NCI-H446 (cell line): ENCODE results near the gene B3GALNT2.

Experiments used
- DNase-seq, 2 experiments: peaks; one replicate each; lab custom pipeline; 2025; lab: John Stamatoyannopoulos, UW

B3GALNT2 gene

DNA sequence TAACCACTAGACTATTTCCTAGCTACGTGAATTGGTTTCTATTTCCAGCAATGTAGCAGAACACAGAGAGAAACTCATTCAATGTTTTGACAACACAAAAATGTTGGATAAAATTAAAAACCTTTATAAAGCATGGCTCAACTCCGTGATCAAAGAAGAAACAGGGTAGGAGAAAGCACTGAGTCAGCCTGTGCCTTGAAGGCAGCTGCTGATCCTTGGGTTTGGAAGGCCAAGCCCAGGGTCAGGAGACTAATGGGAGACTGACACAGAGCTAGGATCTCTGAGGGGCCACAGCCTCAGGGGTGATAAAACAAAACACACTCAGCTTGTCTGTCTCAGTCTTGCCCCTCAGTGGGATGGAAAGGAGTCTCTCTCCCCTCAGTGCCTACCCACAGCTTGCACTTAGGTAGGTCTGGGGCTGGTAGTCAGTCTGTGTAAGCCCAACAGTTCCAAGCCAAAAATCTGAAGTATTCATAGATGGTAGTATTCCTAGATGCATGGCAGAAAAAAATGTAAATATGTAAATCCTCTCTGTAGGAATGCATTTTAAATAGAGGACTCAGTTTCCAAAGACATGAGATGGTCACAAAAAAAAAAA is 53.3 kb downstream of the B3GALNT2 start:
- DNase-seq: no peak

DNA sequence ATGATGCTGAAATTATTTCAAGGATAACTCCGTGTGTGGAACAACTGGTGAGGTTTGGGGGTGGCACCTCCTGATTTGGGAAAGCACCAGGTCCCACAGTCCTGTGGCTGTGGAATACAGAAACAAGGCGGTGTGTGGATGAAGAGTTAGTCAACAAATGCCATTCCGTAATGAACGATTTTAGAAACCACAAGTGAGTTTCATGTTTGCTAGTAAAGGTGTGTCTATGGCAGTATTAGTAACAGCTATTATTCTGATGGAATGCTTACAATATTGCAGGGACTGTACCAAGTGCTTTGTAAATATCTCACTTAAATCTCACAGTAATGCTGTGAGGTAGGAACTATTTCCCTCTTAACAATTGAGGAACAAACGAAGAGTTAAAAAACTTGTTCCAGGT is 53.8 kb downstream of the B3GALNT2 start:
- DNase-seq: no peak

DNA sequence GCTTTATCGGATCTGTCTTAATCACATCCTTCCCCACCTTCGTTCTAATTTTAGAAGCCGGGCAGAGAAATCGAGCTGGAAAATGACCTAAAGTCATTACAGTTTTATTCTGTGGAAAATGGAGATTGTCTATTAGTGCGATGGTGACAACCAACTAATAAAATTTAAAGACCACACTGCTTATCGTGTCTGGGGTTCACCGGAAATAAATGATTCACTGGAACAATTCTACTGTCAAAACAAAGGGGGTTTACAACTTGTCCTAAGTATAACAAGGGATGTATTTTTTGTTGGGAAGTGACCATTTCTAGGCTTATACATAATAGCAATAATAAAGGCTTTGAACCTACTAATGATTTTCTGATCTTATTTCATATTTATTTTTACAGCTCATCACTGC is 55.6 kb downstream of the B3GALNT2 start:
- DNase-seq: no peak

DNA sequence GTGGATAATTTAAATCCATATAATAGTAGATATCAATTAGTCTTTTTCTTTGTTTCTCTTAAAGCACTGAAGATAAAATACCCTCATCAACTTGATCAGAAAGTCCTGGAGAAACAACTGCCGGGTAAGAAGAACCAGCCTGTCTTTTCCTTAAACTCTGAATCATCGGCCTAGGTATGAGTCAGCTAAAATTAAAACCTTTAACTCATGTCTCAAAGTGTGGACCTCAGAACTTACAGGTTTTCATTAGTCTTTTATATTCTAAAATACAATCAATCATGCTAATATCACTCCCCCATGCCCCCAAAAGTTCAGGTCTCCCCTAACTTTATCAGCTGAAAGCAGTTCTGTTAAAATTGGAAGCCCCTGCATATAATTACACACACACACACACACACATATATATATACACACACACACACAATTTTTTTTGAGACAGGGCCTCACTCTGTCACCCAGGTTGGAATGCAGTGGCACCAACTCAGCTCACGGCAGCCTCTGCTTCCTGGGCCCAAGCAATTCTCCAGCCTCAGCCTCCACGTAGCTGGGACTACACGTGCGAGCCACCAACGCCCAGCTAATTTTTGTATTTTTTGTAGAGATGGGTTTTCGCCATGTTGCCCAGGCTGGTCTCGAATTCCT is 61.3 kb downstream of the B3GALNT2 start:
- DNase-seq: no peak

DNA sequence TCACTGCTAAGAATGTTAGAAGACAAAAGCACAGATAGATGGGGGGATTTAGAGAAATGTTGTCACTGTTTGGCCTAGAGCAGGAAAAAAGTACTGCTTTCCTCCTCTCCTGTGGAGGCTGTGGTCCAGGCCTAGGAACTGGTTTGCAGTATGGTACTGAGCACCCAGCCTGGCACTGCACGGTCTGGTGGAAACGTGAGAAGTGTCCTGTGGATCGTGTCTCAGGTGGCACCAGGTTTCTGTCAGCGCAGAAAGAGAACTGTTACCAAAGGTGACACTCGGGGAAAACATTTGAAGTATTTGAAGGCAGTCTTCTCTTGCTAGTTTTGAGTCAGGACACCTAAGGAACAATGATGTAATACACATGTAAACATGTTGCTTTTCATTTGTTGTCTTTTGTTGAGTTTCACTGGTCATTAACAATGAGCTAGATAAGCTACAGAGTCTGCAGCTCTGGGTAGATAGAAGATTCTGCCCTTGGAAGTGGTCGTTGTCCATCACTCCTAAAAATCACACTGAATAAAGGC is 63.0 kb downstream of the B3GALNT2 start:
- DNase-seq: no peak

DNA sequence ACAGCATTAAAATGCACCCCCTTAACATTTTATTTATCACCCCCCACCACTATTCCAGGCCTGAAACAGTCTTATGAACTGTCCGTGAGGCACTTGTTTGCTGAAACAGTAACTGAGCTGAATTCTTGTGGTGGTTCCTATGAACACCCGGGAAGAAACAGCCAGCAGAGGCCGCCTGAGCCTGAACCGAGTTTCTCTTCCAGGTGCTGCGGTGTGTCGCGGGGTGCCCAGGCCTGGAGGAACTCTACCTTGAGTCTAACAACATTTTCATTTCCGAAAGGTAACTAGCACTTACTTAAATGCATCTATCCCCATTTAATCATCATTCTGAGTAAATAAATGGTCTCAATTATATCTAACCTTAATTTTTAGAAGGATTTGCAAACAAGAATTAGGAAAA is 70.3 kb downstream of the B3GALNT2 start:
- no peak for DNase-seq

DNA sequence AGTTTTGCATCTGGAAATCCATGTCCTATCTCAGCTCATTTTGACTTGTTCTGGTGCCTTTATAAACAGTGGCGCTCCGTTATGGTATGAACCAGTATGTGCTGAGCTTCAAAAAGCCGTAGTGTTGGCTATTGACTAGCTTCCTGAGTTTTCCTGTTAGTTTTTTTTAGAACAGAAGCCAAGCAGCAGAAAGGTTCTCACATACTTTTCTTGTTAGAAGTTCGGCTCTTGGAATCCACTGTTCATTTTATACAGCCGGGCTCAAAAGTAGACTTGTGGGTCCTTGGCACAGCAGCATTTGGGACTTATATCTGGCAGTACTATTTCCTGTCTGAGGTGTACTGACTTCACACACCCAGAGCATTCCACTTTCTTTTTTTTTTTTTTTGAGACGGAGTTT is 73.3 kb downstream of the B3GALNT2 start:
- DNase-seq: no peak

DNA sequence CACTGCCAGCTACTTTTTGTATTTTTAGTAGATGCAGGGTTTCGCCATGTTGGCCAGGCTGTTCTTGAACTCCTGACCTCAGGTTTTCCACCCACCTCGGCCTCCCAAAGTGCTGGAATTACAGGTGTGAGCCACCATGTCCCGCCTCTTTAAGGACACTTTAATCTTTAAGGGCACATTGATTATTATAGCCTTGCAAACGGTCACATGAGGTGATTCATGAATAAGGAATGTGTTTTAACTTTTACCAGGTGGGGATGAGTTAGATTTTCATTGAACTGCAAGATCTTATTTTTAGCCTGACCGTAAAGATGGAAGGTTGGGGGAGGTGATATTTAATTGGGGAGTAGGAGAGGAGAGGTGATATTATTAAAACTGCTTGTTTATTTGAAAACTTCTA is 75.1 kb downstream of the B3GALNT2 start:
- DNase-seq: no peak

DNA sequence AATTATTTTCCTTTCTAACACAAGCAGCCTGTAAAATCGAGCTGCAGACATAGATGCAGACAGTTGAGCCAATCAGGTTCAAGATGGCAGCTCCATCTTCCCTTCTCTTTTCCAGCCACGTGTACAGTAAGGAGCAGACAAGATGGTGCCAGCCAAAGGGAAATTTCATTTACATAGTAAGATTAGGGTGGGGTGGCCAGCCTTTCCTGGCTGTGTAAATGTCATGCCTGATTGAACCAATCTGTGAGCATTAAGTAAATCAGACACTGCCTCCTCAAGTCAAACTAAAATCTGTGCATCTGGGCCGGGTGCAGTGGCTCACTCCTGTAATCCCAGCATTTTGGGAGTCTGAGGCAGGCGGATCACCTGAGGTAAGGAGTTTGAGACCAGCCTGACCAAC is 76.8 kb downstream of the B3GALNT2 start:
- no peak for DNase-seq

DNA sequence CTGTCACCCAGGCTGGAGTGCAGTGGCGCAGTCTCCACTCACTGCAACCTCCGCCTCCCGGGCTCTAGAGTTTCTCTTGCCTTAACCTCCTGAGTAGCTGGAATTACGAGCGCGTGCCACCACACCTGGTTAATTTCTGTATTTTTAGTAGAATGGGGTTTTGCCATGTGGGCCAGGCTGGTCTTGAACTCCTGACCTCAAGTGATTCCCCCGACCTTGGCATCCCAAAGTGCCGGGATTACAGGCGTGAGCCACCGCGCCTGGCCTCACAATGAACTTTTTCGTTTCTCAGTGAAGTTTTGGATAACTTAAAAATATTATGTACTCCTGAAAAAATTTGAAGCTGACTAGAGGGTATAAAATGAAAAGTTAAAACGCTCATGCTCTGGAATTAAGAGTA is 77.6 kb downstream of the B3GALNT2 start:
- no peak for DNase-seq

DNA sequence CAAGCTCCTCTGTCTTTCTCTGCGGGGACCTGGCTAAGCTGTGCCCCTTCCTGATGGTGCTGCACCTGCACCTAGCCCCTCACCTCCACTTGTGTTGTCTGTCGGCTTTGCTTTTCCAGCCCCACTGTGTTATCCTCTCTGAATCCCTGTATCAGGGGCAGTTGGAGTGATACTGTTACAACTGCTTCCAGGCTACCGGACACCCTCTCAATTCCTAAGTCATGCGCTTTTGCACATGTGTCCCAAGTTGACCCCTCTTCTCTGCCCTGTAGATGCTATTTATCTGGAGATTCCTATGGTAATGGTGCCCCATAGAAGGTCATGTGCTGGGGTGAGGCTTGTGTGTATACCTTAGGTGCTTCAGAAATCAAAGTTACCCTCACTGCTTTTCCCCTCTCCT is 78.1 kb downstream of the B3GALNT2 start:
- DNase-seq: no peak

DNA sequence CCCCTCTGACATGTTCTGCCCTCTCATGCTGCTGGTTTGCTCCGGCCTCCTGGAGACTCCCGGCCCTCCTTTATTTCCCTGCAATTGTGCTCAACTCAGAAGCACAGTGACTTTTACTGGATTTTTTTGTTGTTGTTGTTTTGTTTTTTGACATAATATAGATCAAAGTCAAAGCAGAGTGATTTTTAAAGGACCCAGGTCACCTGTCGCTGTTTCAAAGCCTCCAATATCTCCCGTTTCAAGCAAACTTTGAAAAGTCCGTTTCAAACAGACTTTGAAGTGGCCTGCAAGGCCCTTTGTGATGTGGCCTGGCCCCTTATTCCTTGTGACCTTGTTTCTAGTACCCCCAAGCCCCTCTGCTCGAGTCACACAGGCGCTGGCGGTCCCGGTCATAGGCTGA is 78.9 kb downstream of the B3GALNT2 start:
- no peak for DNase-seq

DNA sequence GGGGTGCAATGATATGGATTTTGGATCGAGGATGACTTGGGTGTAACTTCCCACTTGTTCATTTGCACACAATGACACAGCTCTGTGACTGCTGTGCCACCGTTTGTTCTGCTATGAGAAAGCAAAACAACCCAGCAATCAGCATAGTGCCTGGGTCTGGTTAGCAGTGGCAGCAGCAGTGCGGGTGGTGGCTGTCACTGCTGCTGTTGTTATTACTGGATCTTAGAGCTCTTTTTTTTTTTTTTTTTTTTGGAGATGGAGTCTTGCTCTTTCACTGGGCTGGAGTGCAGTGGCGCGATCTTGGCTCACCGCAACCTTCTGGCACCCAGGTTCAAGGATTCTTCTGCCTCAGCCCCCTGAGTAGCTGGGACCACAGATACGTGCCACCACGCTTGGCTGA is 80.2 kb downstream of the B3GALNT2 start:
- no peak for DNase-seq

DNA sequence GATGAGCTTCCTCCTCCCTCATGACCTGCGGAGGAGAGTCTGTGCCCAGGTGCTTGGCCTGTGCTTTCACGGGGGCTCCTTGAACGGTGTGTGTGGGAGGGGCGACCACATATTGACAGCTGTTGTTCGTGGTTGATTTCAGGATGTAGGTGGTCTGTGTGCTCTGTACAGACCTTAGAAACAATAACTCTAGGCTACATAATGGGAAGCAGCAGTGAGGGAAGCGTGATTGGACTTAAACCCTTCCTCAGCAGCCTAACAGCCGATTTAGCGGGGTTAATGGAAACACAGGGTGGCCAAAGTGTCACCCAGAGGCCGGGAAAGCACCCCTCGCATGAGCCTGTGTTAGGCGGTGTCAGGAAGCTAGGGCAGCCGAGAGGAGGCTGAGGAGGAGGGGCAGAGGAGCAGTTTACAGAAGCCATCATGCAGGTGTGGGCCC is 81.0 kb downstream of the B3GALNT2 start:
- DNase-seq: no peak

DNA sequence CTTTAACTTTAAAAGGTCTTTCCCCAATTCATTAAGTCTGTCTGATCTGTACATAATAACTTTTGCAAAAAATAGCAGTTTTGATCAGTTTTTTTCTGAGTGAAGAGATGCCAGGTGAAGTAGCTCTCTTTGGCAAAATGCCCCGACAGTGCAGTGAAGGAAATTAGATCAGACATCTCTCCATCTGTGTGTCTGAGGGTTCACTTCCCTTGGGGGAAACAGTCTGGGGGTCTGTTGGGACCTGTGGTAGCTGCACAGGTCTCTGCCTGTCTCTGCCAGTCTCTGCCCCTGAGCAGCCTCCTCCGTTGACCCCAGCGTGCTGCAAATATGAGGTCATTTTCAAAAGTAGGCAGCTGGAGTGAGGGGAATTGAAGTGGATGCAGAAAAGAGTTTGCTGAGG is 82.5 kb downstream of the B3GALNT2 start:
- DNase-seq: peak in 1 of 2 experiments; percentile 28

DNA sequence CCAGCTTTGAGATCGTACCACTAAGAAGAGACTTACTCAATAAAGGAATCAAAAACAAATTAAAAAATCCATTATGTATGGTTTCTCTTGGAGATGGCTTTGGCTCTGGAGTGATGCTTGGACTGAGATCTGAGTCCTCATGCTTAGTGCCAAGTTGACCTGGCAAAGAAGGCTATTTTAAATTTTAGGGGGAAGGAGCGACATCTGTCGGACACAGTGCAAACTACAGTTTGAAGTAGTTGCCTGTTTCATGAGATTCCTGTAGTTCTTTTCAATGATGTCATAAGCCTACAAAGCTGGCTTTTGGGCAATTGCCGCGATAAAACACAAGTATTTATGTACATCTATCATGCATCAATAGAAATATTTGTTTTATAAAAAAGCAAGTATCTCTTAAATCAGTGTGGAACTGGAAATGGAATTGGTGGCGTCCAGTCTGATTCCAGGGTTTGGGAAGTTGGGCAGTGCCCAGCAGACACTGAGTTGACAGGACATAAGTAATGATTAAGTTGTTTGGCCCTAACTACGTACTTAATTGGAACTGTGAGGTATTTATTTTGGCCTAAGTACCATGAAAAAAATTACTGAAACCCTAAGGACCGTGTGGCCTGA is 87.1 kb downstream of the B3GALNT2 start:
- peak; percentile 69 to 85 for DNase-seq

DNA sequence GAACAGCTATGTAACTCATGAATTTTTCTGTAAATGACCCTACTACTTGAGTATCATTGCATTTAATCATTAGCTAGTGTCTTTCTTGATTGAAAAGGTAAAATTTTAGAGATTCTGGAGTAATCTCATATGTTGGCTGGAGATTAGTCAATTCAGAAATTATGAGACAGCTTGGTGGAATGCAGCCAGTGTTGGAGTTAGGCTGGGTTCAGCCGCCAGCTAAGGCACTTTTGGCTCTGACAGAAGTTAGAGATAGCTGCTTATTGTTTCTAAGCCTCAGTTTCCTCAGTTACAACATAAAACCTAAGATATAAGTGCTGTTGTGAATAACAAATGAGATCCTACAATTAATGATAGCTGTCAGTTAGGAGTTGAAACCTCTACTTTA is 87.6 kb downstream of the B3GALNT2 start:
- DNase-seq: peak; percentile 69 to 76

DNA sequence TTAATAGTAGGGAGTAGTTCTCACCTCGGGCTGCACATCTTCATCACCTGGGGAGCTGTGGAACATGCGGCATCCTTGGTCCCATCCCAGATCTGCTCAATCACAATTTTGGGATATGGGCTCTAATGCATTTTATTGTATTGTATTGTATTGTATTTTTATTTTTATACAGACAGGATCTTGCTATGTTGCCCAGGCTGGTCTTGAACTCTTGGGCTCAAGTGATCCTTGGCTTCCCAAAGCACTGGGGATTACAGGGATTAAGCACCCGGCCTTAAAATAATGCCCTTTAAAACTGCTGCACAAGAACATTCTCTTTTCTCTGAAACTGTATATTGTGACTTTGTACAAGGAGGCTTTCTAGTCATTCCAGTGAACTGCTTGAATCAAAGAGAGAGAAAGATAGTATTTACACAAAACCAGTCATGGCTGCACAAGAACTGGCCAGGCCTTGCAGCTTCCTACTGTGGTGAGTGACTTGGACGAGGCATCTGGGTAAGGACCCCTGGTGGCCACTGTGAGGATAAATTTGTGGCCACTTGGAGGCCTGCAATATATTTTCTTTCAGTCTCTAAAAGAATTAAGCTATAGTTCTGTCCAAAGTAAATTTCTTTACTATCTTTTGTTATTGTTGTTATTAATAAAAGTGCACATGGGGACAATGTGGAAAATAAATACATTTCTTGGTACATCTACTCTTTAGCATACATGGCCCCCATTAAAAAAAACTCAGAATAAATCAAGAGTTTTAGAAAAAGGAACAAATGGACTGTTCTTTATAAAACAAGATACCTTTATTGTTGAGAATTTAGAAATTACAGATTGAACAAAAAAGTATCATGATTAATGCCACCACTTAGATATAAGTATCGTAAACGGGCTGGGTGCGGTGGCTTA is 89.0 kb downstream of the B3GALNT2 start:
- peak; percentile 35 to 73 for DNase-seq

DNA sequence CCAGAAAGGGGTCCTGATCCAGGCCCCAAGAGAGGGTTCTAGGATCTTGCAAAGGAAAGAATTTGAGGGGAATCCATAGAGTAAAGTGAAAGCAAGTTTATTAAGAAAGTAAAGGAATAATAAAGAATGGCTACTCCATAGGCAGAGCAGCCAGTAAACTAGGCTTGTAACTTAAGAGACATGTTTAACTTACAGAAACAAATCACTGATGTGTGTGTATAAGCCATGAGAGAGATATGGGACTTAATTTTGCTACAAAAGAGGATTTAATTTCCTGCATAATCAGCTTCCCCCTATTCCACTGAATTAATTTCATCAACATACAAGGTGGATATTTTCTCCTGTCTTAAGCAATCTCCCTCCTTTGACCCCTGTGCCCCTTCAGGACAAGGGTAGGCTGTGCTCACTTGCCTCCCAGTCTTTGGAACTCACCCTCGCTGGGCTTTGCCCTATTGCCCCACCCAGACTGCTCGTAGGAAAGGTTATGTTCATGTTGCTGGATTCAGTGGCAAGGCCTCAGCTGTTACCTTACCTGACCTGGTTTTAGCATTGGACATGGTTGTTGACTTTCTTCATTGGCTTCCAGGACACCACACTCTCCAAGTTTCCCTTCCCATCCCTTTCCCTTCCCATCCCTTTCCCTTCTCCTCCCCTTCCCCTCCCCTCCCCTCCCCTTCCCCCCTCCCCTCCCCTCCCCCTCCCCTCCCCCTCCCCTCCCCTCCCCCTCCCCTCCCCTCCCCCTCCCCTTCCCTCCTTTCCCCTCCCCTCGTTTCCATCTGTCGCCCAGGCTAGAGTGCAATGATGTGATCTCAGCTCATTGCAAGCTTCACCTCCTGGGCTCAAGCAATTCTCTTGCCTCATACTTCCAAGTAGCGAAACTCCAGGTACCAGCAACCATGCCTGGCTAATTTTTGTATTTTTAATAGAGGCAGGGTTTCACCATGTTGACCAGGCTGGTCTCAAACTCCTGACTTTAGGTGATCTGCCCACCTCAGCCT is 92.5 kb downstream of the B3GALNT2 start:
- DNase-seq: peak in 1 of 2 experiments; percentile 31

DNA sequence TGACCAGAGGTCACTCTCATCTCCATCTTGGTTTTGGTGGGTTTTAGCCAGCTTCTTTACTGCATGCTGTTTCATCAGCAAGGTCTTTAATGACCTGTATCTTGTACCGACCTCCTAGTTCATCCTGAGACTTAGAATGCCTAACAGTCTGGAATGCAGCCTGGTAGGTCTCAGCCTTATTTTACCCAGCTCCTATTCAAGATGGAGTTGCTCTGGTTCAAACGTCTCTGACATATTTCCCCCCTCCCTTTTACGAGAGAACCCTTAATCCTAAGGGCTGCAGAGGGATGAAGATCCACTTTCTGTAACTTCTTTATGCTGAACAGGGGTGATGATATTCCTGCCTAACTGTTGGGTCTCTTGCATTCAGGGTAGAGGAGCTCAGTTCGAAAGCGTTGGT is 93.8 kb downstream of the B3GALNT2 start:
- DNase-seq: no peak
